ENCODE data around the gene SSBP4. TPM values are rescaled to one million over a fixed set of nuclear protein-coding genes. Genes with fewer than 3 reads are reported as not detected.
A peak's percentile ranks its signal among the peaks of the same experiment; 100 is the strongest.
"Not testable (repeated sequence)": the region's sequence is repeated elsewhere in the genome, so short reads cannot be mapped to it uniquely, and the experiment has no call there.

Gene SSBP4
- total RNA-seq, 4 donors from 2014 or later = 67.4 to 172 (median 84.2) TPM

GRCh38 chr19:18379803-18380747 is 39.1 kb upstream of the SSBP4 start:
- H3K27ac ChIP-seq = peak overlapping the region; percentile 56 to 85 (median 75)
- peak; percentile 93 to 96 for DNase-seq (ENCODE audit: low spot score in 2 of 2)
- WGBS, 2 donors = 48 to 50% methylated on average over 22 of the region's 22 CpGs
- H3K4me1 ChIP-seq = peaks cover 0 to 50% (median 8%) of the 10 kb centered on the region in 4 donors
- no peaks in the 10 kb centered on the region for H3K27me3 ChIP-seq
- peak; percentile 42 to 81 for TF ChIP-seq EP300 (IDR thresholded peaks at IDR 0.05)
- no peak for TF ChIP-seq CTCF (IDR thresholded peaks at IDR 0.05)
- H3K9me3 ChIP-seq = no peaks in the 10 kb centered on the region
- H3K36me3 ChIP-seq = no peaks in the 10 kb centered on the region
- no peak overlapping the region for H3K4me3 ChIP-seq

DNA sequence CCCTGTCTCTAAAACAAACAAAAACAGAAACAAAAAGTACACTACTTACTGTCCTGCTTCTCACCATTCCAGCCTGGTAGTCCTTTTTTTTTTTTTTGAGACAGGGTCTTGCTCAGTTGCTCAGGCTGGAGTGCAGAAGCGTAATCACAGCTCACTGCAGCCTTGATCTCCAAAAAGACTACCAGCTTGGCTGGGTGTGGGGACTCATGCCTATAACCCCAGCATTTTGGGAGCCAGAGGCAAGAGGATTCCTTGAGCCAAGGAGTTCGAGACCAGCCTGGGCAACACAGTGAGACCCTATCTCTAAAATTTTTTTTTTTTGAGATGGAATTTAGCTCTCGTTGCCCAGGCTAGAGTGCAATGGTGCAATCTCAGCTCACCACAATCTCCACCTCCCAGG is 38.4 kb upstream of the SSBP4 start:
- H3K4me1 ChIP-seq = peaks cover 0 to 47% (median 6%) of the 10 kb centered on the region in 4 donors

DNA sequence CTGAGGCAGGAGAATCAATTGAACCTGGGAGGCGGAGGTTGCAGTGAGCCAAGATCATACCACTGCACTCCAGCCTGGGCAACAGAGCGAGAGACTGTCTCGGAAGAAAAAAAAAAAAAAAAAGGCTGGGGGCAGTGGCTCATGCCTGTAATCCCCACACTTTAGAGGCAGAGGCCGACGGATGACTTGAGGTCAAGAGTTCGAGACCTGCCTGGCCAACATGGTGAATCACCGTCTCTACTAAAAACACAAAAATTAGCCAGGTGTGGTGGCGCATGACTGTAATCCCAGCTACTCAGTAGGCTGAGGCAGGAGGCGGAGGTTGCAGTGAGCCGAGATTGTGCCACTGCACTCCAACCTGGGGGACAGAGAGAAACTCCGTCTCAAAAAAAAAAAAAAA is 35.6 kb upstream of the SSBP4 start:
- 87 to 89% methylated on average over 11 of the region's 11 CpGs for WGBS, 2 donors
- not testable (repeated sequence) for DNase-seq (ENCODE audit: low spot score in 2 of 2); H3K9me3 ChIP-seq; H3K4me3 ChIP-seq; H3K27me3 ChIP-seq; H3K27ac ChIP-seq; H3K36me3 ChIP-seq
- peaks cover 0 to 55% (median 14%) of the 10 kb centered on the region in 4 donors for H3K4me1 ChIP-seq

More for the DNA sequence above, 38.4 kb upstream of the SSBP4 start:
- Histone ChIP-seq H3K36me3 (no peaks in the 10 kb centered on the region), H3K27ac (peak overlapping the region; percentile 56 to 85 (median 68)), H3K4me3 (no peak overlapping the region), H3K27me3 (no peaks in the 10 kb centered on the region), H3K9me3 (no peaks in the 10 kb centered on the region)
- TF ChIP-seq POLR2A (IDR thresholded peaks at IDR 0.05) = no peak
- TF ChIP-seq EP300 (IDR thresholded peaks at IDR 0.05) = no peak
- no peak for TF ChIP-seq CTCF (IDR thresholded peaks at IDR 0.05)
- no peak for DNase-seq (ENCODE audit: low spot score in 2 of 2)
- WGBS, 2 donors = 65 to 74% methylated on average over 3 of the region's 3 CpGs

GRCh38 chr19:18384775-18385174 is 34.4 kb upstream of the SSBP4 start:
- peaks cover 0 to 49% (median 14%) of the 10 kb centered on the region in 4 donors for H3K4me1 ChIP-seq
- WGBS, 2 donors = 82 to 88% methylated on average over 7 of the region's 7 CpGs
- no peaks in the 10 kb centered on the region for H3K9me3 ChIP-seq
- no peak overlapping the region for H3K27ac ChIP-seq
- no peak for TF ChIP-seq POLR2A (IDR thresholded peaks at IDR 0.05)
- TF ChIP-seq EP300 (IDR thresholded peaks at IDR 0.05) = no peak
- no peak for TF ChIP-seq CTCF (IDR thresholded peaks at IDR 0.05)
- no peak for DNase-seq (ENCODE audit: low spot score in 2 of 2)
- H3K27me3 ChIP-seq = no peaks in the 10 kb centered on the region
- H3K36me3 ChIP-seq = no peaks in the 10 kb centered on the region
- H3K4me3 ChIP-seq = no peak overlapping the region

DNA sequence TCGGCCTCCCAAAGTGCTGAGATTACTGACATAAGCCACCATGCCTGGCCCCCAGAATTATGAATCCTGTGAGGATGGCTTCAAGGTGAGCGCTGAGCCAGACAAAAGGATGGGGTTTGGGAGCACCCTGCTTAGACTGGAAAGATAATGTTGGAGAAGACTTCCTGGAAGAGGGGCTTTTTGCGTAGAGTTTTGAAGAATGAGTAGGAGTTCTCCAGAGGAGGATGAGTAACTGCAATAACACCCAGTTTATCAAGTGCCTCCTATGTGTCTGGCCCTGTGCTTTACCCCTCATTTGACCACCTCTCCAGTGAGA is 33.9 kb upstream of the SSBP4 start:
- Histone ChIP-seq H3K4me1 (peaks cover 0 to 43% (median 12%) of the 10 kb centered on the region in 4 donors), H3K27ac (peak overlapping the region in 1 of 4 donors; percentile 36), H3K4me3 (no peak overlapping the region), H3K9me3 (no peaks in the 10 kb centered on the region), H3K36me3 (no peaks in the 10 kb centered on the region), H3K27me3 (no peaks in the 10 kb centered on the region)
- TF ChIP-seq CTCF (IDR thresholded peaks at IDR 0.05) = no peak
- TF ChIP-seq POLR2A (IDR thresholded peaks at IDR 0.05) = no peak
- TF ChIP-seq EP300 (IDR thresholded peaks at IDR 0.05) = no peak
- WGBS, 2 donors = 93 to 96% methylated on average over 3 of the region's 3 CpGs
- DNase-seq (ENCODE audit: low spot score in 2 of 2) = no peak
